Gastrocnemius medialis (tissue), 4 donors: ENCODE data around the gene RFPL3.

Source experiments
- CTCF ChIP-seq, 5 experiments: fragments of 450-650 bp in 3 of 5; fragments of 200-600 bp in 2 of 5; sonication (generic) in 2 of 5; IDR thresholded peaks in 4 of 5; conservative IDR thresholded peaks in 1 of 5; 1 replicate in 4 of 5; 2 replicates in 1 of 5; pipeline ENCODE4 v1.5.1; 2016 to 2019; ENCODE audit warnings: antibody characterized with exemption in 5 of 5, mild to moderate bottlenecking in 3 of 5, moderate library complexity in 3 of 5
- POLR2A ChIP-seq, 2 donors: fragments of 450-650 bp; IDR thresholded peaks; one replicate each; pipeline ENCODE4 v1.6.1; 2017; ENCODE audit warnings: antibody characterized with exemption in 2 of 2, mild to moderate bottlenecking in 2 of 2, moderate library complexity in 2 of 2

GRCh38 chr22:32376681-32377080 is 19.0 kb downstream of the RFPL3 start:
- TF ChIP-seq CTCF (IDR thresholded peaks at IDR 0.05 in 4 of 5, conservative IDR thresholded peaks at IDR 0.05 in 1 of 5) = no peak
- no peak for TF ChIP-seq POLR2A (IDR thresholded peaks at IDR 0.05)
